DOHH2 (cell line): ENCODE results near the gene LRG1.

Source experiments
- H3F3A ChIP-seq: fragments of 200-600 bp; sonication (generic), shearing (Covaris generic); 2 replicates; pipeline ENCODE4 v1.6.0; 2016; ENCODE audit warnings: antibody characterized with exemption, mild to moderate bottlenecking; ENCODE audit not compliant: control insufficient read depth, insufficient read depth
- H3K27ac ChIP-seq: fragments of 200-600 bp; sonication (generic); 2 replicates; pipeline ENCODE4 v1.5.1; 2014; ENCODE audit warnings: low read depth, mild to moderate bottlenecking, low read length, moderate library complexity
- H3K27me3 ChIP-seq: fragments of 200-600 bp; sonication (generic); 2 replicates; pipeline ENCODE4 v1.6.1; 2014; ENCODE audit warnings: mild to moderate bottlenecking, low read length, mixed read lengths; ENCODE audit not compliant: control insufficient read depth
- H3K36me3 ChIP-seq: fragments of 200-600 bp; sonication (generic); 2 replicates; pipeline ENCODE4 v1.6.1; 2014; ENCODE audit warnings: mild to moderate bottlenecking, low read length, moderate library complexity, mixed read lengths; ENCODE audit not compliant: control insufficient read depth
- H3K4me1 ChIP-seq: fragments of 200-600 bp; sonication (generic); 2 replicates; pipeline ENCODE4 v1.6.1; 2014; ENCODE audit warnings: mild to moderate bottlenecking, low read length, mixed read lengths; ENCODE audit not compliant: control insufficient read depth
- H3K4me2 ChIP-seq: fragments of 200-600 bp; sonication (generic); 2 replicates; pipeline ENCODE4 v1.6.0; 2014; ENCODE audit warnings: mild to moderate bottlenecking, low read length, moderate library complexity
- H3K4me3 ChIP-seq: fragments of 200-600 bp; sonication (generic); 2 replicates; pipeline ENCODE4 v1.5.1; 2014; ENCODE audit warnings: mild to moderate bottlenecking, low read length, mixed read lengths
- H3K79me2 ChIP-seq: fragments of 200-600 bp; sonication (generic); 2 replicates; pipeline ENCODE4 v1.6.1; 2014; ENCODE audit warnings: mild to moderate bottlenecking, low read length, mixed read lengths; ENCODE audit not compliant: control insufficient read depth
- H3K9me2 ChIP-seq: fragments of 200-600 bp; sonication (generic); replicated peaks from 2 replicates; pipeline ENCODE4 v1.6.1; 2014; ENCODE audit warnings: mild to moderate bottlenecking, low read length, mixed read lengths; ENCODE audit not compliant: control insufficient read depth
- H3K9me3 ChIP-seq: fragments of 200-600 bp; sonication (generic); 2 replicates; pipeline ENCODE4 v1.6.1; 2014; ENCODE audit warnings: antibody characterized with exemption, low read length, mixed read lengths; ENCODE audit not compliant: control insufficient read depth, insufficient read depth
- H4K20me1 ChIP-seq: fragments of 200-600 bp; sonication (generic); 2 replicates; pipeline ENCODE4 v1.6.0; 2014; ENCODE audit warnings: low read depth, mild to moderate bottlenecking, antibody characterized with exemption, low read length, moderate library complexity; ENCODE audit not compliant: control insufficient read depth, insufficient read depth
- EZH2phosphoT487 ChIP-seq: fragments of 200-600 bp; sonication (generic); IDR thresholded peaks from 2 replicates; pipeline ENCODE4 v1.6.1; 2017; ENCODE audit warnings: borderline replicate concordance, mild to moderate bottlenecking, antibody characterized with exemption, low read length, moderate library complexity, mixed read lengths
- TF ChIP-seq, protein P1 (sequence below): fragments of 200-600 bp; sonication (generic); IDR thresholded peaks from one replicate; pipeline ENCODE4 v1.5.1; 2014; ENCODE audit warnings: antibody characterized with exemption, mild to moderate bottlenecking, low read depth, low read length; ENCODE audit not compliant: poor library complexity, severe bottlenecking

Gene LRG1

DNA sequence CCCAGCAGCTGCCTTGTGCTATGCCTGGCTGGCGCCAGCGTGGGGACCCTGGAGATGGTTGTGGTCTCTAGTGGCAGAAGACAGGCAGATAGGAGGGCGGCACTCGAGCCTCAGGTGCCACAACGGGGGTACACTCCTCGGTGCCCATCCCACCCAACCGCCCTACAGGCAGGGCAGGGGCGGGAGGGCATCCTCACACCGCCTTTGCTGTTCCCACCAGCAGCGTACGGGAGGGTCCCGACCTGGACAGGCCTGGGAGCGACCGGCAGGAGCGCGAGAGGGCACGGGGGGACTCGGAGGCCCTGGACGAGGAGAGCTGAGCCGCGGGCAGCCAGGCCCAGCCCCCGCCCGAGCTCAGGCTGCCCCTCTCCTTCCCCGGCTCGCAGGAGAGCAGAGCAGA lies 38.1 kb downstream of the LRG1 start:
- H3K36me3 ChIP-seq, result peaks cover 12% of the 10 kb centered on the region; the same call in 1 of the 2 replicates

DNA sequence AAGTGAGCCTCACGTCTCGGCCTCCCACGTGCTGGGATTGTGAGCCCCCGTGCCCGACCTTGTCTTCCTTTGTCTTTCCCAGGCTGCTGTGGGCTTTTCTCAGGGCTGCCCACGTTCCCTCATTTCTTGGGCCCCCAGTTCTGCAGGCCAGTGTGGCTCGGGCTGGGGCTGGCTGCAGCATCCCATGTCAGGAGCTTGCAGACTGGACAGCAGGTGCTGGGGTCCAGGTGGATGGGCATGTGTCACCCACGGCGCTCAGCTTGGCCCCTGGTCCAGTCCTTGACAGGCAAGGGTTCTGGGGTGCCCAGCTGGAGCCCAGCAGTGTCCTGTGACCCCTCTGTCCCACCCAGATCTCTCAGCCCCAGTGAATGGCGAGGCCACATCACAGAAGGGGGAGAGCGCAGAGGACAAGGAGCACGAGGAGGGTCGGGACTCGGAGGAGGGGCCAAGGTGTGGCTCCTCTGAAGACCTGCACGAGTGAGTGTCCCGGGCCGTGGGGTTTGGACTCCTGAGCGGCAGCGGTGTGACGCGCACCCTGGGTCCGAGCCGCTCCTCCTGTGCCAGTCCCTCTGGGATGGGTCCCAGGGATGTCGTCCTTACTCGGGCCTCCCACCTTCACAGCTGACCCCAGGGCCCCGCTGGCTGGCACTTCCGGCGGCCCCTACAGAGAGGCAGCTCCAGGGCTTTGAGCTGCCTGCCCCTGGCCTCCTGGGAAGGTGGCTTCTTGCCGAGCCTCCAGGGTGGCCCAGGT lies 38.8 kb downstream of the LRG1 start:
- Histone ChIP-seq H3K4me2 (no peak overlapping the region), H3K36me3 (peaks cover 13% of the 10 kb centered on the region; the same call in 1 of the 2 replicates), H3K27me3 (no peaks in the 10 kb centered on the region), H3K4me3 (no peak overlapping the region), H4K20me1 (no peaks in the 10 kb centered on the region), H3K9me2 (no peaks in the 10 kb centered on the region), H3K4me1 (no peaks in the 10 kb centered on the region), H3K9me3 (no peaks in the 10 kb centered on the region), H3K79me2 (no peaks in the 10 kb centered on the region), H3K27ac (no peak overlapping the region), H3F3A (no peaks in the 10 kb centered on the region)
- TF ChIP-seq, protein P1, sequence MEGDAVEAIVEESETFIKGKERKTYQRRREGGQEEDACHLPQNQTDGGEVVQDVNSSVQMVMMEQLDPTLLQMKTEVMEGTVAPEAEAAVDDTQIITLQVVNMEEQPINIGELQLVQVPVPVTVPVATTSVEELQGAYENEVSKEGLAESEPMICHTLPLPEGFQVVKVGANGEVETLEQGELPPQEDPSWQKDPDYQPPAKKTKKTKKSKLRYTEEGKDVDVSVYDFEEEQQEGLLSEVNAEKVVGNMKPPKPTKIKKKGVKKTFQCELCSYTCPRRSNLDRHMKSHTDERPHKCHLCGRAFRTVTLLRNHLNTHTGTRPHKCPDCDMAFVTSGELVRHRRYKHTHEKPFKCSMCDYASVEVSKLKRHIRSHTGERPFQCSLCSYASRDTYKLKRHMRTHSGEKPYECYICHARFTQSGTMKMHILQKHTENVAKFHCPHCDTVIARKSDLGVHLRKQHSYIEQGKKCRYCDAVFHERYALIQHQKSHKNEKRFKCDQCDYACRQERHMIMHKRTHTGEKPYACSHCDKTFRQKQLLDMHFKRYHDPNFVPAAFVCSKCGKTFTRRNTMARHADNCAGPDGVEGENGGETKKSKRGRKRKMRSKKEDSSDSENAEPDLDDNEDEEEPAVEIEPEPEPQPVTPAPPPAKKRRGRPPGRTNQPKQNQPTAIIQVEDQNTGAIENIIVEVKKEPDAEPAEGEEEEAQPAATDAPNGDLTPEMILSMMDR, result no peak
- no peak for TF ChIP-seq EZH2phosphoT487

More for the DNA sequence above, 38.1 kb downstream of the LRG1 start:
- TF ChIP-seq, protein P1, result no peak
- Histone ChIP-seq H3K9me3 (no peaks in the 10 kb centered on the region), H3K4me1 (no peaks in the 10 kb centered on the region), H3K27me3 (no peaks in the 10 kb centered on the region), H3F3A (no peaks in the 10 kb centered on the region), H3K4me2 (no peak overlapping the region), H4K20me1 (no peaks in the 10 kb centered on the region), H3K79me2 (no peaks in the 10 kb centered on the region), H3K27ac (no peak overlapping the region), H3K4me3 (no peak overlapping the region), H3K9me2 (no peaks in the 10 kb centered on the region)

DNA sequence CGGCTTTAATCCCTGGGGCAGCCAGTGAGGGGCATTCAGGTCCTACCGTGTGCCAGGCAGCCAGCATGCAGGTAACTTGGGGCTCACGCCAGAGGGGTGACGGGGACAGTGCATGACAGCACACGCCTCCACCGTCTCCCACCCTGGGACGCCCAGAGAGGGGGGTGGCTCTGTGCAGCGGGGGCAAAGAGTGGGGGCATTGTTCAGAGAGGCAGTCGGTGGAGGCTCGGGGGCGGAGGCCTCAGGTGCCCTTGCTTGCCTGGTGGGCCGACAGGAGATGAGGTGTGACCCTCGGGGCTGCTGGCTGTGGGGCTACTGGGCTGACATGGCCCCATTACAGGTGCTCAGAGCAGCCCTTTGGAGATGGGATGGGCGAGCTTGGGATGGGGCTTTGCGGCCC lies 40.0 kb downstream of the LRG1 start:
- Histone ChIP-seq H3K9me3 (no peaks in the 10 kb centered on the region), H3K9me2 (no peaks in the 10 kb centered on the region), H3K4me2 (no peak overlapping the region), H3K36me3 (peaks cover 18% of the 10 kb centered on the region; the same call in 1 of the 2 replicates), H3K4me1 (no peaks in the 10 kb centered on the region), H3K27ac (no peak overlapping the region), H3F3A (no peaks in the 10 kb centered on the region), H3K27me3 (no peaks in the 10 kb centered on the region), H3K79me2 (no peaks in the 10 kb centered on the region), H4K20me1 (no peaks in the 10 kb centered on the region), H3K4me3 (no peak overlapping the region)
- no peak for TF ChIP-seq EZH2phosphoT487
- TF ChIP-seq, protein P1, result no peak
